HepG2 (cell line): ENCODE results near the gene PSMD12. TPM values are rescaled to one million over a fixed set of nuclear protein-coding genes. Genes with fewer than 3 reads are reported as not detected.
A peak's percentile ranks its signal among the peaks of the same experiment; 100 is the strongest.

ENCODE experiments used
- ATAC-seq: fragments of 200-7000 bp; cut with Tn5 transposase; 3 replicates; pipeline ENCODE4 v1.9.1; 2020; ENCODE audit warnings: mild to moderate bottlenecking, moderate library complexity
- BruUV-seq: library from RNA; stranded (reverse); fragments of 400-500 nt; replicated peaks from 2 replicates; lab custom pipeline; 2021; lab: Mats Ljungman, UMichigan
- CTCF ChIA-PET: fragments of 300-600 bp; formaldehyde crosslinking; extraction: SDS; loops from one replicate; lab custom pipeline; 2021; ENCODE audit warnings: low total read pairs, inconsistent platforms, low intra/inter-chr PET ratio; lab: Yijun Ruan, JAX
- POLR2A ChIA-PET: fragments of 350-600 bp; sonication (Branson Sonifier 250); formaldehyde crosslinking; loops from one replicate; lab custom pipeline; 2020; ENCODE audit warnings: antibody characterized with exemption, inconsistent platforms; lab: Yijun Ruan, JAX
- DNase-seq: peaks from one replicate; pipeline ENCODE4 v3.0.0-alpha.2; 2015; ENCODE audit warnings: low spot score
- FAIRE-seq: peaks from 3 replicates; lab custom pipeline; 2011; peaks lifted over from hg19 to GRCh38; lab: Jason Lieb, UNC
- H2AFZ ChIP-seq: one replicate; pipeline ENCODE4 v1.6.1; 2011; ENCODE audit warnings: low read length, inconsistent platforms
- H3K27ac ChIP-seq: fragments of 300-600 bp; 3 replicates; pipeline ENCODE4 v1.8.0; 2011; ENCODE audit warnings: mixed run types, mild to moderate bottlenecking, mixed read lengths, low read length, inconsistent platforms; ENCODE audit not compliant: insufficient read depth; ENCODE audit errors: extremely low read length
- H3K27me3 ChIP-seq, 2 experiments: fragments of 200-600 bp in 1 of 2; 2 replicates in 1 of 2; 3 replicates in 1 of 2; pipeline versions ENCODE4 v1.6.0 to v1.8.0; 2011; ENCODE audit warnings: low read length in 2 of 2, mild to moderate bottlenecking in 2 of 2, moderate library complexity in 2 of 2, inconsistent platforms in 1 of 2; ENCODE audit not compliant: insufficient read depth in 2 of 2, control insufficient read depth in 1 of 2
- H3K36me3 ChIP-seq, 2 experiments: fragments of 200-600 bp in 1 of 2; replicated peaks in 1 of 2; 2 replicates in 1 of 2; 3 replicates in 1 of 2; pipeline versions ENCODE4 v1.5.1 to v1.8.0; 2011; ENCODE audit warnings: low read length in 2 of 2, inconsistent platforms in 1 of 2; ENCODE audit not compliant: insufficient read depth in 2 of 2, control insufficient read depth in 1 of 2
- H3K4me1 ChIP-seq: 2 replicates; pipeline ENCODE4 v1.5.1; 2012; ENCODE audit warnings: low read length, inconsistent platforms; ENCODE audit not compliant: insufficient read depth
- H3K4me2 ChIP-seq: 2 replicates; pipeline ENCODE4 v1.6.0; 2011; ENCODE audit warnings: low read depth, low read length, inconsistent platforms
- H3K4me3 ChIP-seq, 3 experiments: fragments of 200-600 bp in 1 of 3; sonication (generic), shearing (Covaris generic) in 1 of 3; replicated peaks in 1 of 3; 2 replicates each; pipeline ENCODE4 v1.5.1; 2011 to 2016; ENCODE audit warnings: low read length in 3 of 3, inconsistent platforms in 2 of 3, low read depth in 2 of 3, mild to moderate bottlenecking in 2 of 3, control low read depth in 1 of 3, mixed read lengths in 1 of 3; ENCODE audit not compliant: insufficient read depth in 1 of 3
- H3K79me2 ChIP-seq: one replicate; pipeline ENCODE4 v1.6.1; 2011; ENCODE audit warnings: low read length, inconsistent platforms; ENCODE audit not compliant: insufficient read depth
- H3K9ac ChIP-seq: 2 replicates; pipeline ENCODE4 v1.6.0; 2011; ENCODE audit warnings: mild to moderate bottlenecking, low read depth, low read length, inconsistent platforms; ENCODE audit not compliant: insufficient read depth
- H3K9me3 ChIP-seq: 2 replicates; pipeline ENCODE4 v1.5.1; 2012; ENCODE audit warnings: mild to moderate bottlenecking, low read length
- H4K20me1 ChIP-seq: 2 replicates; pipeline ENCODE4 v1.6.0; 2011; ENCODE audit warnings: inconsistent platforms, mild to moderate bottlenecking, low read length, moderate library complexity; ENCODE audit not compliant: insufficient read depth
- CBX5 ChIP-seq: sonication (generic); formaldehyde crosslinking; IDR thresholded peaks from 2 replicates; pipeline ENCODE4 v1.4.0; 2020; ENCODE audit warnings: missing genetic modification reagents, borderline replicate concordance
- CEBPB ChIP-seq: IDR thresholded peaks from 2 replicates; pipeline ENCODE4 v1.6.1; 2011; ENCODE audit warnings: low read depth, low read length, improper control_type of control experiment, borderline replicate concordance
- CEBPG ChIP-seq: IDR thresholded peaks from 2 replicates; pipeline ENCODE4 v1.6.1; 2016
- CHD4 ChIP-seq: fragments of 200-600 bp; sonication (generic); IDR thresholded peaks from 2 replicates; pipeline ENCODE4 v1.7.0; 2017; ENCODE audit warnings: mild to moderate bottlenecking, low read length, borderline replicate concordance
- FOSL2 ChIP-seq: sonication (generic); formaldehyde crosslinking; IDR thresholded peaks from 2 replicates; pipeline ENCODE4 v1.4.0; 2020; ENCODE audit warnings: missing genetic modification reagents
- FOXK1 ChIP-seq: sonication (generic); formaldehyde crosslinking; IDR thresholded peaks from 2 replicates; pipeline ENCODE4 v1.4.0; 2020; ENCODE audit warnings: low read depth, missing genetic modification reagents, borderline replicate concordance
- REST ChIP-seq, 2 experiments: IDR thresholded peaks; 2 replicates each; pipeline ENCODE4 v1.6.1; 2011 to 2012; ENCODE audit warnings: low read length in 2 of 2, borderline replicate concordance in 1 of 2, low read depth in 1 of 2, mild to moderate bottlenecking in 1 of 2, moderate library complexity in 1 of 2
- RFXAP ChIP-seq: sonication (generic); formaldehyde crosslinking; IDR thresholded peaks from 2 replicates; pipeline ENCODE4 v1.4.0; 2020; ENCODE audit warnings: missing genetic modification reagents, borderline replicate concordance
- TEF ChIP-seq: sonication (generic); formaldehyde crosslinking; IDR thresholded peaks from 2 replicates; pipeline ENCODE4 v1.5.0; 2020; ENCODE audit warnings: missing genetic modification reagents
- TFDP1 ChIP-seq: IDR thresholded peaks from 2 replicates; pipeline ENCODE4 v1.6.1; 2016; ENCODE audit warnings: missing compliant biosample characterization, missing genetic modification reagents, borderline replicate concordance
- ZC3H4 ChIP-seq: sonication (generic); formaldehyde crosslinking; IDR thresholded peaks from 2 replicates; pipeline ENCODE4 v1.4.0; 2020; ENCODE audit warnings: missing genetic modification reagents, borderline replicate concordance
- ZFAT ChIP-seq: sonication (generic); formaldehyde crosslinking; conservative IDR thresholded peaks from 2 replicates; pipeline ENCODE4 v1.8.1; 2023; ENCODE audit warnings: missing genetic modification reagents, inconsistent platforms
- ZNF121 ChIP-seq: sonication (generic); formaldehyde crosslinking; IDR thresholded peaks from 2 replicates; pipeline ENCODE4 v1.5.0; 2020; ENCODE audit warnings: mild to moderate bottlenecking, missing genetic modification reagents
- ZNF234 ChIP-seq: sonication (generic); formaldehyde crosslinking; conservative IDR thresholded peaks from 2 replicates; pipeline ENCODE4 v1.5.1; 2020; ENCODE audit warnings: mild to moderate bottlenecking, missing genetic modification reagents
- ZNF335 ChIP-seq: sonication (generic); formaldehyde crosslinking; IDR thresholded peaks from 2 replicates; pipeline ENCODE4 v1.4.0; 2020; ENCODE audit warnings: missing genetic modification reagents
- ZNF451 ChIP-seq: sonication (generic); formaldehyde crosslinking; IDR thresholded peaks from 2 replicates; pipeline ENCODE4 v1.5.0; 2020; ENCODE audit warnings: mild to moderate bottlenecking, missing genetic modification reagents
- ZNF790 ChIP-seq: sonication (generic); formaldehyde crosslinking; IDR thresholded peaks from 2 replicates; pipeline ENCODE4 v1.8.0; 2022; ENCODE audit warnings: missing genetic modification reagents, mild to moderate bottlenecking, borderline replicate concordance
- WGBS: methylation state at CpG from one replicate; pipeline ENCODE4 v1.1.6; 2017; ENCODE audit warnings: low lambda C conversion rate; 5-methylcytosine and 5-hydroxymethylcytosine counted together
- in situ Hi-C: cut with HindIII; loops from 2 replicates; pipeline ENCODE4 v1.10.0; 2017; ENCODE audit warnings: low pct_unique_long_range_greater_than_20kb; ENCODE audit not compliant: extremely low pct_ligation_motif_present
- intact Hi-C: fragments of 100-400 bp; cut with micrococcal nuclease; formaldehyde crosslinking; loops from one replicate; pipeline ENCODE4 v1.10.0; 2022; ENCODE audit not compliant: unreplicated experiment
- polyA plus RNA-seq, 8 experiments: library from polyadenylated mRNA; depleted of rRNA in 3 of 8; stranded (reverse) in 7 of 8; unstranded in 1 of 8; fragments of >200 nt; fragmentation: Illumina TruSeq in 4 of 8; extraction: Trizol in 4 of 8; gene quantifications; 2 replicates each; pipeline versions ENCODE4 v1.2.1 to v1.2.3, GENCODE V29; 2011 to 2016; ENCODE audit warnings: low read depth in 4 of 8, missing spikeins in 1 of 8, mixed read lengths in 1 of 8; ENCODE audit not compliant: insufficient read depth in 1 of 8
- total RNA-seq, 5 experiments: library from RNA; depleted of rRNA; stranded (reverse); fragments of >200 nt; fragmentation: Illumina TruSeq; extraction: Trizol; gene quantifications; 2 replicates each; pipeline ENCODE4 v1.2.3, GENCODE V29; 2016; ENCODE audit warnings: low read depth in 1 of 5

Gene PSMD12
- total and polyA plus RNA-seq, 2 of the 13 experiments (the other 11 are each of a cell fraction or from before 2014, with no cell fraction given): 27.4 to 71.7 TPM

GRCh38 chr17:67364847-67365737 lies 1.3 kb downstream of the PSMD12 start:
- peaks cover 43% of the 10 kb centered on the region for H4K20me1 ChIP-seq
- BruUV-seq: TSS peak; percentile 61
- 4% methylated on average over 26 of the region's 26 CpGs for WGBS
- H3K4me2 ChIP-seq: peak overlapping the region; percentile 71
- H3K27ac ChIP-seq: peak overlapping the region; percentile 82
- in situ Hi-C loops: no loop called here
- peaks cover 63% of the 10 kb centered on the region for H3K79me2 ChIP-seq
- H3K4me3 ChIP-seq: peak overlapping the region; percentile 86 to 99 (median 90)
- peak overlapping the region; percentile 98 for H3K9ac ChIP-seq
- CTCF ChIA-PET: interaction anchor here (1.5 kb wide), 1 partner anchor 13 kb away, joined by 3 read pairs; no protein-coding TSS in a partner anchor
- POLR2A ChIA-PET: interaction anchor here (0.6 to 2.3 kb wide), 9 partner anchors 10 to 460 kb away, joined by 3 to 12 read pairs (median 4); partner anchors contain the start of gene NOL11
- FAIRE-seq (no peak), DNase-seq (no peak), ATAC-seq (peak; percentile 5; the same call in 1 of the 3 replicates)
- H3K9me3 ChIP-seq: no peaks in the 10 kb centered on the region
- H3K36me3 ChIP-seq: peaks cover 6 to 25% of the 10 kb centered on the region in 2 experiments
- H3K4me1 ChIP-seq: peaks cover 56% of the 10 kb centered on the region
- intact Hi-C loops: loop anchor here (10.0 kb wide), 1 partner anchor 120 kb away; the partner anchor contains the start of gene HELZ
- no peak overlapping the region for H2AFZ ChIP-seq
- no peaks in the 10 kb centered on the region; a peak in 1 of 5 replicates for H3K27me3 ChIP-seq
- TF ChIP-seq ZNF451 (CRISPR knock-in tag) (0 out of 2 replicates have a peak, but pooled peaks have one; percentile 5), CEBPB (peak; percentile 58; the same call in 1 of the 2 replicates), FOXK1 (CRISPR knock-in tag) (no peak), CBX5 (CRISPR knock-in tag) (no peak), ZNF335 (CRISPR knock-in tag) (0 out of 2 replicates have a peak, but pooled peaks have one; percentile 69), CHD4 (no peak), FOSL2 (CRISPR knock-in tag) (0 out of 2 replicates have a peak, but pooled peaks have one; percentile 13), ZNF790 (CRISPR knock-in tag) (no peak), REST (IDR thresholded peaks at IDR 0.05; ENCODE audit: borderline replicate concordance in 1 of 2, low read depth in 1 of 2, low read length in 2 of 2) (no peak), RFXAP (CRISPR knock-in tag) (no peak), TFDP1 (CRISPR knock-in tag) (no peak), ZC3H4 (CRISPR knock-in tag) (no peak), CEBPG (peak; percentile 48; the same call in 1 of the 2 replicates), TEF (CRISPR knock-in tag) (peak; percentile 48; the same call in 1 of the 2 replicates), ZNF121 (CRISPR knock-in tag) (peak; percentile 96), ZFAT (CRISPR knock-in tag) (no peak), ZNF234 (no peak)
